OCI-LY7 (cell line): ENCODE measurements around the gene TMEM213.

Experiments
- EZH2phosphoT487 ChIP-seq: fragments of 200-600 bp; sonication (generic); IDR thresholded peaks from 2 replicates; pipeline ENCODE4 v1.6.1; 2018; ENCODE audit warnings: low read depth, borderline replicate concordance, mild to moderate bottlenecking, mixed run types, antibody characterized with exemption, low read length, moderate library complexity, mixed read lengths
- TF ChIP-seq, protein P1 (sequence below): fragments of 200-600 bp; sonication (generic); conservative IDR thresholded peaks from 2 replicates; pipeline ENCODE4 v1.5.1; 2014; ENCODE audit warnings: mild to moderate bottlenecking, antibody characterized with exemption, low read length, moderate library complexity, mixed read lengths

DNA sequence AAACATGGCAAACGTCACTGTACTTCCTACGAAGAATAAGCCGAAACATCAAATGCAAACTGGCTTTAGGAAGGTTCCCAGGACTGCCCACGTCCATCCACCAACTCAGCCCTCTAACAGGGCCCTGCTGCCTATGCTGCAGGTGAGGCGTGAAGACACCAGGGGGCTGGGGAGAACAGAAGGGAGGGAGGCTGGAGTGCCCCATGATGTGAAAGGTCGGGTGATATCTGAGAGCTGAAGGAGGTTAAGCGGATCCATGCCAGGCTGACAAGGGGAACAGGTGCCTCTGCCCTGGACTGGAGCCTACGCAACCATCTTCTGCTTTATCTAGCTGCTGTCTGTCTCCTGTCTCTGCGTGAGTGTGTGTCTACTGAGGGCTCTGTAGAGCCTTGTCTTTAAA lies 40.4 kb downstream of the TMEM213 start:
- TF ChIP-seq, protein P1, sequence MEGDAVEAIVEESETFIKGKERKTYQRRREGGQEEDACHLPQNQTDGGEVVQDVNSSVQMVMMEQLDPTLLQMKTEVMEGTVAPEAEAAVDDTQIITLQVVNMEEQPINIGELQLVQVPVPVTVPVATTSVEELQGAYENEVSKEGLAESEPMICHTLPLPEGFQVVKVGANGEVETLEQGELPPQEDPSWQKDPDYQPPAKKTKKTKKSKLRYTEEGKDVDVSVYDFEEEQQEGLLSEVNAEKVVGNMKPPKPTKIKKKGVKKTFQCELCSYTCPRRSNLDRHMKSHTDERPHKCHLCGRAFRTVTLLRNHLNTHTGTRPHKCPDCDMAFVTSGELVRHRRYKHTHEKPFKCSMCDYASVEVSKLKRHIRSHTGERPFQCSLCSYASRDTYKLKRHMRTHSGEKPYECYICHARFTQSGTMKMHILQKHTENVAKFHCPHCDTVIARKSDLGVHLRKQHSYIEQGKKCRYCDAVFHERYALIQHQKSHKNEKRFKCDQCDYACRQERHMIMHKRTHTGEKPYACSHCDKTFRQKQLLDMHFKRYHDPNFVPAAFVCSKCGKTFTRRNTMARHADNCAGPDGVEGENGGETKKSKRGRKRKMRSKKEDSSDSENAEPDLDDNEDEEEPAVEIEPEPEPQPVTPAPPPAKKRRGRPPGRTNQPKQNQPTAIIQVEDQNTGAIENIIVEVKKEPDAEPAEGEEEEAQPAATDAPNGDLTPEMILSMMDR = no peak
- no peak for TF ChIP-seq EZH2phosphoT487
